Trophoblast cell (in vitro differentiated cells and primary cell): Measurements from ENCODE around the gene RPF1.

Experiments
- DNase-seq, 2 donors: peaks; one replicate each; pipeline ENCODE4 v3.0.0-alpha.2; 2016
- H2AFZ ChIP-seq: 2 replicates; pipeline ENCODE4 v1.6.1; 2013; ENCODE audit warnings: low read length, moderate library complexity, mild to moderate bottlenecking; ENCODE audit not compliant: insufficient read depth, poor library complexity
- H2AK5ac ChIP-seq: 2 replicates; pipeline ENCODE4 v1.6.1; 2013; ENCODE audit warnings: mild to moderate bottlenecking, low read length
- H2BK120ac ChIP-seq: 2 replicates; pipeline ENCODE4 v1.6.1; 2013; ENCODE audit warnings: low read length, mild to moderate bottlenecking, moderate library complexity; ENCODE audit not compliant: insufficient read depth, poor library complexity
- H2BK12ac ChIP-seq: 2 replicates; pipeline ENCODE4 v1.6.1; 2013; ENCODE audit warnings: mild to moderate bottlenecking, low read length, moderate library complexity
- H2BK5ac ChIP-seq: 2 replicates; pipeline ENCODE4 v1.6.1; 2013; ENCODE audit warnings: low read length, low read depth, moderate library complexity, mild to moderate bottlenecking; ENCODE audit not compliant: poor library complexity
- H3K14ac ChIP-seq: 2 replicates; pipeline ENCODE4 v1.6.1; 2013; ENCODE audit warnings: mild to moderate bottlenecking, low read length
- H3K18ac ChIP-seq: 2 replicates; pipeline ENCODE4 v1.6.1; 2013; ENCODE audit warnings: mild to moderate bottlenecking, low read length
- H3K23ac ChIP-seq: 2 replicates; pipeline ENCODE4 v1.6.1; 2013; ENCODE audit warnings: low read length
- H3K27ac ChIP-seq: 2 replicates; pipeline ENCODE4 v1.5.1; 2013; ENCODE audit warnings: low read depth, mild to moderate bottlenecking, inconsistent platforms, low read length, moderate library complexity
- H3K27me3 ChIP-seq: 2 replicates; pipeline ENCODE4 v1.6.1; 2013; ENCODE audit warnings: inconsistent platforms, mild to moderate bottlenecking, low read length, moderate library complexity; ENCODE audit not compliant: insufficient read depth
- H3K36me3 ChIP-seq, 2 experiments: 1 replicate in 1 of 2; 2 replicates in 1 of 2; pipeline ENCODE4 v1.6.1; 2013; ENCODE audit warnings: low read length in 2 of 2, mild to moderate bottlenecking in 2 of 2, moderate library complexity in 1 of 2; ENCODE audit not compliant: insufficient read depth in 2 of 2, control insufficient read depth in 1 of 2
- H3K4ac ChIP-seq: 2 replicates; pipeline ENCODE4 v1.6.1; 2013; ENCODE audit warnings: low read depth, mild to moderate bottlenecking, low read length, moderate library complexity
- H3K4me1 ChIP-seq, 2 experiments: 1 replicate in 1 of 2; 2 replicates in 1 of 2; pipeline ENCODE4 v1.6.1; 2013; ENCODE audit warnings: low read length in 2 of 2, mild to moderate bottlenecking in 2 of 2, moderate library complexity in 1 of 2; ENCODE audit not compliant: insufficient read depth in 2 of 2, control insufficient read depth in 1 of 2
- H3K4me2 ChIP-seq: 2 replicates; pipeline ENCODE4 v1.6.1; 2013; ENCODE audit warnings: inconsistent platforms, mild to moderate bottlenecking, low read length, moderate library complexity
- H3K4me3 ChIP-seq: 2 replicates; pipeline ENCODE4 v1.5.1; 2013; ENCODE audit warnings: mild to moderate bottlenecking, low read depth, low read length, inconsistent platforms
- H3K79me1 ChIP-seq: one replicate; pipeline ENCODE4 v1.6.1; 2013; ENCODE audit warnings: low read length
- H3K79me2 ChIP-seq: 2 replicates; pipeline ENCODE4 v1.6.1; 2013; ENCODE audit warnings: low read length, mild to moderate bottlenecking; ENCODE audit not compliant: control insufficient read depth, insufficient read depth, poor library complexity
- H3K9ac ChIP-seq: 2 replicates; pipeline ENCODE4 v1.6.1; 2013; ENCODE audit warnings: mild to moderate bottlenecking, low read length
- H3K9me3 ChIP-seq: 2 replicates; pipeline ENCODE4 v1.6.1; 2013; ENCODE audit warnings: low read depth, mild to moderate bottlenecking, control low read depth, inconsistent platforms, low read length; ENCODE audit not compliant: insufficient read depth
- H4K12ac ChIP-seq: 2 replicates; pipeline ENCODE4 v1.6.1; 2013; ENCODE audit warnings: low read depth, mild to moderate bottlenecking, low read length, moderate library complexity
- H4K8ac ChIP-seq: 2 replicates; pipeline ENCODE4 v1.6.1; 2013; ENCODE audit warnings: low read depth, mild to moderate bottlenecking, low read length, moderate library complexity
- H4K91ac ChIP-seq: one replicate; pipeline ENCODE4 v1.6.1; 2013; ENCODE audit warnings: low read depth, mild to moderate bottlenecking, low read length, moderate library complexity
- WGBS: extraction: QIAGEN DNeasy Blood & Tissue Kit; methylation state at CpG from one replicate; pipeline ENCODE4 v1.1.7; 2013; ENCODE audit warnings: missing lambda C conversion rate; ENCODE audit not compliant: insufficient read length, insufficient coverage; ENCODE audit errors: extremely low coverage; 5-methylcytosine and 5-hydroxymethylcytosine counted together

The RPF1 gene

GRCh38 chr1:84508510-84508909 is 29.4 kb downstream of the RPF1 start:
- Histone ChIP-seq H2BK12ac (no peak overlapping the region), H4K8ac (no peak overlapping the region), H2BK120ac (no peak overlapping the region), H3K4me3 (no peak overlapping the region), H2BK5ac (no peak overlapping the region), H3K27me3 (no peaks in the 10 kb centered on the region), H3K4me2 (no peak overlapping the region), H3K18ac (no peak overlapping the region), H2AK5ac (no peak overlapping the region), H2AFZ (no peak overlapping the region), H3K4me1 (peaks cover 4 to 7% of the 10 kb centered on the region in 2 experiments), H3K79me1 (peaks cover 14% of the 10 kb centered on the region), H3K4ac (no peak overlapping the region), H3K27ac (no peak overlapping the region), H3K14ac (no peak overlapping the region), H3K9ac (no peak overlapping the region), H4K91ac (no peak overlapping the region), H4K12ac (no peak overlapping the region), H3K36me3 (no peaks in the 10 kb centered on the region), H3K23ac (no peak overlapping the region), H3K9me3 (no peaks in the 10 kb centered on the region), H3K79me2 (peaks cover 9% of the 10 kb centered on the region)
- DNase-seq, result no peak
- no CpG with 5 or more reads among the region's 1 CpG for WGBS

GRCh38 chr1:84509029-84509428 is 30.0 kb downstream of the RPF1 start:
- H3K27ac ChIP-seq, result no peak overlapping the region
- H2BK5ac ChIP-seq, result no peak overlapping the region
- H3K27me3 ChIP-seq, result no peaks in the 10 kb centered on the region
- no peak overlapping the region for H2AFZ ChIP-seq
- H3K14ac ChIP-seq, result no peak overlapping the region
- H4K12ac ChIP-seq, result no peak overlapping the region
- no peak overlapping the region for H3K4ac ChIP-seq
- whole genome bisulfite sequencing, result no CpG with 5 or more reads among the region's 4 CpGs
- no peak overlapping the region for H2BK120ac ChIP-seq
- H3K9me3 ChIP-seq, result no peaks in the 10 kb centered on the region
- H2BK12ac ChIP-seq, result no peak overlapping the region
- no peak overlapping the region for H4K8ac ChIP-seq
- H2AK5ac ChIP-seq, result no peak overlapping the region
- no peak overlapping the region for H3K4me2 ChIP-seq
- no peak overlapping the region for H3K4me3 ChIP-seq
- peaks cover 14% of the 10 kb centered on the region for H3K79me1 ChIP-seq
- H3K23ac ChIP-seq, result no peak overlapping the region
- H3K18ac ChIP-seq, result no peak overlapping the region
- H3K9ac ChIP-seq, result no peak overlapping the region
- H3K36me3 ChIP-seq, result no peaks in the 10 kb centered on the region
- H3K4me1 ChIP-seq, result peaks cover 0 to 3% of the 10 kb centered on the region in 2 experiments
- no peak overlapping the region for H4K91ac ChIP-seq
- H3K79me2 ChIP-seq, result peaks cover 9% of the 10 kb centered on the region
- DNase-seq, result no peak

- Histone ChIP-seq H3K27me3 (no peaks in the 10 kb centered on the region), H3K14ac (no peak overlapping the region), H2BK12ac (no peak overlapping the region), H3K9me3 (no peaks in the 10 kb centered on the region), H4K91ac (no peak overlapping the region), H3K4me1 (no peaks in the 10 kb centered on the region), H3K27ac (no peak overlapping the region), H3K4me2 (no peak overlapping the region), H2AFZ (no peak overlapping the region), H3K9ac (no peak overlapping the region), H2BK120ac (no peak overlapping the region), H2BK5ac (no peak overlapping the region), H4K8ac (no peak overlapping the region), H3K79me2 (peaks cover 6% of the 10 kb centered on the region), H3K36me3 (no peaks in the 10 kb centered on the region), H2AK5ac (no peak overlapping the region), H3K79me1 (peaks cover 10% of the 10 kb centered on the region), H3K23ac (no peak overlapping the region), H3K18ac (no peak overlapping the region), H3K4ac (no peak overlapping the region), H3K4me3 (no peak overlapping the region), H4K12ac (no peak overlapping the region)
- no peak for DNase-seq
- no CpG with 5 or more reads among the region's 2 CpGs for WGBS
These were observed 31.1 kb downstream of the RPF1 start for GRCh38 chr1:84510165-84510564.

- WGBS, result no CpG with 5 or more reads among the region's 3 CpGs
- Histone ChIP-seq H3K18ac (no peak overlapping the region), H3K79me2 (peaks cover 2% of the 10 kb centered on the region), H3K4ac (no peak overlapping the region), H2BK5ac (no peak overlapping the region), H3K4me3 (no peak overlapping the region), H3K9me3 (no peaks in the 10 kb centered on the region), H4K12ac (no peak overlapping the region), H4K91ac (no peak overlapping the region), H3K27me3 (no peaks in the 10 kb centered on the region), H3K4me1 (no peaks in the 10 kb centered on the region), H3K36me3 (no peaks in the 10 kb centered on the region), H3K27ac (no peak overlapping the region), H2BK12ac (no peak overlapping the region), H3K14ac (no peak overlapping the region), H4K8ac (no peak overlapping the region), H3K4me2 (no peak overlapping the region), H3K79me1 (peaks cover 6% of the 10 kb centered on the region), H2BK120ac (no peak overlapping the region), H2AK5ac (no peak overlapping the region), H2AFZ (no peak overlapping the region), H3K9ac (no peak overlapping the region), H3K23ac (no peak overlapping the region)
- no peak for DNase-seq
These were observed 31.6 kb downstream of the RPF1 start for GRCh38 chr1:84510668-84511067.
